SK-N-SH treated with all-trans-retinoic acid at 6 μM for 48 hours (cell line): Measurements from ENCODE around the gene CCND2.

Experiments
- ATAC-seq: fragments of 200-7000 bp; cut with Tn5 transposase; 3 replicates; pipeline ENCODE4 v1.9.1; 2020; ENCODE audit warnings: mild to moderate bottlenecking, moderate library complexity
- ARNTL ChIP-seq: fragments of 450-650 bp; formaldehyde crosslinking; IDR thresholded peaks from 2 replicates; pipeline ENCODE4 v1.5.0; 2020; ENCODE audit warnings: low read depth, mild to moderate bottlenecking, moderate library complexity, borderline replicate concordance
- BACH2 ChIP-seq: fragments of 250-450 bp; sonication (Bioruptor Pico); IDR thresholded peaks from 2 replicates; pipeline ENCODE4 v1.9.0; 2021; ENCODE audit warnings: mild to moderate bottlenecking, borderline replicate concordance
- CSDC2 ChIP-seq: fragments of 250-450 bp; sonication (Bioruptor Pico); IDR thresholded peaks from 2 replicates; pipeline ENCODE4 v1.5.0; 2020; ENCODE audit warnings: mild to moderate bottlenecking, moderate library complexity
- ESRRG ChIP-seq: fragments of 250-450 bp; sonication (Bioruptor Pico); IDR thresholded peaks from 2 replicates; pipeline ENCODE4 v1.6.1; 2021; ENCODE audit warnings: mild to moderate bottlenecking
- GLIS3 ChIP-seq: fragments of 250-450 bp; sonication (Bioruptor Pico); IDR thresholded peaks from 2 replicates; pipeline ENCODE4 v1.5.0; 2020; ENCODE audit warnings: mild to moderate bottlenecking, moderate library complexity
- OSR1 ChIP-seq: fragments of 250-450 bp; sonication (Bioruptor Pico); IDR thresholded peaks from 2 replicates; pipeline ENCODE4 v1.8.0; 2022; ENCODE audit warnings: moderate library complexity, mild to moderate bottlenecking, inconsistent platforms
- PPARA ChIP-seq: fragments of 250-450 bp; sonication (Bioruptor Pico); IDR thresholded peaks from 2 replicates; pipeline ENCODE4 v1.5.0; 2020; ENCODE audit warnings: mild to moderate bottlenecking, borderline replicate concordance
- RARB ChIP-seq: fragments of 250-450 bp; sonication (Bioruptor Pico); IDR thresholded peaks from 2 replicates; pipeline ENCODE4 v1.8.0; 2021; ENCODE audit warnings: mild to moderate bottlenecking, moderate library complexity
- TCF4 ChIP-seq: fragments of 250-450 bp; sonication (Bioruptor Pico); IDR thresholded peaks from 2 replicates; pipeline ENCODE4 v1.8.0; 2021; ENCODE audit warnings: mild to moderate bottlenecking, moderate library complexity, borderline replicate concordance
- TOX ChIP-seq: fragments of 250-450 bp; sonication (Bioruptor Pico); IDR thresholded peaks from 2 replicates; pipeline ENCODE4 v1.8.0; 2021; ENCODE audit warnings: mild to moderate bottlenecking, moderate library complexity, borderline replicate concordance
- ZC3H10 ChIP-seq: fragments of 250-450 bp; sonication (Bioruptor Pico); IDR thresholded peaks from 2 replicates; pipeline ENCODE4 v1.5.1; 2021; ENCODE audit warnings: mild to moderate bottlenecking, moderate library complexity
- ZFP3 ChIP-seq: fragments of 250-450 bp; sonication (Bioruptor Pico); IDR thresholded peaks from 2 replicates; pipeline ENCODE4 v1.5.0; 2020; ENCODE audit warnings: mild to moderate bottlenecking, moderate library complexity
- ZFP30 ChIP-seq: fragments of 450-650 bp; formaldehyde crosslinking; IDR thresholded peaks from 2 replicates; pipeline ENCODE4 v1.5.0; 2022; ENCODE audit warnings: mild to moderate bottlenecking, moderate library complexity
- ZNF565 ChIP-seq: fragments of 450-650 bp; formaldehyde crosslinking; conservative IDR thresholded peaks from 2 replicates; pipeline ENCODE4 v1.5.0; 2020; ENCODE audit warnings: low read depth, mild to moderate bottlenecking, moderate library complexity
- ZNF8 ChIP-seq: fragments of 450-650 bp; formaldehyde crosslinking; IDR thresholded peaks from 2 replicates; pipeline ENCODE4 v1.5.0; 2020; ENCODE audit warnings: mild to moderate bottlenecking, moderate library complexity
- TF ChIP-seq, protein P1 (sequence below): fragments of 250-450 bp; sonication (Bioruptor Pico); IDR thresholded peaks from 2 replicates; pipeline ENCODE4 v1.8.0; 2020; ENCODE audit warnings: mild to moderate bottlenecking, moderate library complexity, borderline replicate concordance
- TF ChIP-seq, protein P2 (sequence below): fragments of 250-450 bp; sonication (Bioruptor Pico); IDR thresholded peaks from 2 replicates; pipeline ENCODE4 v1.5.1; 2021; ENCODE audit warnings: mild to moderate bottlenecking, moderate library complexity
- TF ChIP-seq, protein P3 (sequence below): fragments of 250-450 bp; sonication (Bioruptor Pico); IDR thresholded peaks from 2 replicates; pipeline ENCODE4 v1.8.0; 2021; ENCODE audit warnings: low read depth, mild to moderate bottlenecking, moderate library complexity, borderline replicate concordance
- TF ChIP-seq, protein P4 (sequence below): fragments of 250-450 bp; sonication (Bioruptor Pico); IDR thresholded peaks from 2 replicates; pipeline ENCODE4 v1.5.0; 2020; ENCODE audit warnings: mild to moderate bottlenecking, moderate library complexity

Gene CCND2

DNA sequence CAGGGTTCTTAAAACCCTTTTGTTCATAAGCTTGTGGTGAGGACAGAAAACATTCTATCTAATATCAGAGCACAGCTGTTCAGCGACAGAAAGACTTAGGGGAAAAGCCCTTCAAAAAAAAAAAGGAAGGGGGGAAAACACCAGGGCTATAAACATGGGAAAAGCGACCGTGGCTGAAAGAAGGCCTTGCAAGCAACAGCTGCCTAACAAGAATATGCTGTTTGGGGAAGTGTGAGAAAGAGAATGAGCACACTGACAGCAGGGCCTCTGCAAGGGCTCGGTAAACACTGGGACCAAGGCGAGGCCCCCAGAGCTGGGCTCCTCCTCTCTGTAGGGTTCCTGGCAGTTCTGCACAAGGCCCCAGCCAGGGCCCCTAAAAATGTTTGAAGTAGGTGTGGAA, 27.4 kb upstream of the CCND2 start:
- no peak for ATAC-seq
- TF ChIP-seq BACH2 (CRISPR knock-in tag) = no peak
- TF ChIP-seq ESRRG = no peak
- no peak for TF ChIP-seq GLIS3 (CRISPR knock-in tag)
- TF ChIP-seq ZFP30 (CRISPR knock-in tag) = no peak
- no peak for TF ChIP-seq OSR1 (CRISPR knock-in tag)
- TF ChIP-seq, all 23 proteins: peak for 0

DNA sequence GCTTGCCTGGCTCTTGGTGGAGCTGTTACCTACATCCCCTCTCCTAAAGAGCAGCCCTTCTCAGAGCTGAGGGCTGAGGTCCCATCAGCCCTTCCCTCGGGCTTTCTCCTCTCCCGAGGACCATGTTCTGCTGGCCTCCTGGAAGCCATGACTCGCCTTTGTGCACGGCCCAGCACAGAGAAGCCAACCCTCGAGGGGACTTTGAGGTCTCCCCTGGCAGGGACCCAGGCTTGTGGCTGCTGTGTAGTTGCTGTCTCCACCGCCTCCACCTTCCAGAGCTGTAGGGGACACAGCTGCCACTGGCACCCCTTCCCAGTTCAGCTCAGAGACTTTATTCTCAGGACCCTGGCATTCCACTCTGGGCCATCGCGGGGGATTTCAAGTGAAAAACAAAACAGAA, 22.9 kb upstream of the CCND2 start:
- TF ChIP-seq, protein P1, sequence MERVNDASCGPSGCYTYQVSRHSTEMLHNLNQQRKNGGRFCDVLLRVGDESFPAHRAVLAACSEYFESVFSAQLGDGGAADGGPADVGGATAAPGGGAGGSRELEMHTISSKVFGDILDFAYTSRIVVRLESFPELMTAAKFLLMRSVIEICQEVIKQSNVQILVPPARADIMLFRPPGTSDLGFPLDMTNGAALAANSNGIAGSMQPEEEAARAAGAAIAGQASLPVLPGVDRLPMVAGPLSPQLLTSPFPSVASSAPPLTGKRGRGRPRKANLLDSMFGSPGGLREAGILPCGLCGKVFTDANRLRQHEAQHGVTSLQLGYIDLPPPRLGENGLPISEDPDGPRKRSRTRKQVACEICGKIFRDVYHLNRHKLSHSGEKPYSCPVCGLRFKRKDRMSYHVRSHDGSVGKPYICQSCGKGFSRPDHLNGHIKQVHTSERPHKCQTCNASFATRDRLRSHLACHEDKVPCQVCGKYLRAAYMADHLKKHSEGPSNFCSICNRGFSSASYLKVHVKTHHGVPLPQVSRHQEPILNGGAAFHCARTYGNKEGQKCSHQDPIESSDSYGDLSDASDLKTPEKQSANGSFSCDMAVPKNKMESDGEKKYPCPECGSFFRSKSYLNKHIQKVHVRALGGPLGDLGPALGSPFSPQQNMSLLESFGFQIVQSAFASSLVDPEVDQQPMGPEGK (CRISPR knock-in tag) = no peak
- TF ChIP-seq, protein P2, sequence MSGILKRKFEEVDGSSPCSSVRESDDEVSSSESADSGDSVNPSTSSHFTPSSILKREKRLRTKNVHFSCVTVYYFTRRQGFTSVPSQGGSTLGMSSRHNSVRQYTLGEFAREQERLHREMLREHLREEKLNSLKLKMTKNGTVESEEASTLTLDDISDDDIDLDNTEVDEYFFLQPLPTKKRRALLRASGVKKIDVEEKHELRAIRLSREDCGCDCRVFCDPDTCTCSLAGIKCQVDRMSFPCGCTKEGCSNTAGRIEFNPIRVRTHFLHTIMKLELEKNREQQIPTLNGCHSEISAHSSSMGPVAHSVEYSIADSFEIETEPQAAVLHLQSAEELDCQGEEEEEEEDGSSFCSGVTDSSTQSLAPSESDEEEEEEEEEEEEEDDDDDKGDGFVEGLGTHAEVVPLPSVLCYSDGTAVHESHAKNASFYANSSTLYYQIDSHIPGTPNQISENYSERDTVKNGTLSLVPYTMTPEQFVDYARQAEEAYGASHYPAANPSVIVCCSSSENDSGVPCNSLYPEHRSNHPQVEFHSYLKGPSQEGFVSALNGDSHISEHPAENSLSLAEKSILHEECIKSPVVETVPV = no peak
- TF ChIP-seq ZFP3 (CRISPR knock-in tag) (no peak), PPARA (CRISPR knock-in tag) (no peak), RARB (CRISPR knock-in tag) (no peak), TOX (CRISPR knock-in tag) (no peak), GLIS3 (CRISPR knock-in tag) (no peak), TCF4 (CRISPR knock-in tag) (no peak), CSDC2 (CRISPR knock-in tag) (no peak), OSR1 (CRISPR knock-in tag) (no peak), ZFP30 (CRISPR knock-in tag) (no peak), ESRRG (no peak), BACH2 (CRISPR knock-in tag) (no peak), ZNF8 (no peak), ARNTL (no peak)
- TF ChIP-seq, protein P3, sequence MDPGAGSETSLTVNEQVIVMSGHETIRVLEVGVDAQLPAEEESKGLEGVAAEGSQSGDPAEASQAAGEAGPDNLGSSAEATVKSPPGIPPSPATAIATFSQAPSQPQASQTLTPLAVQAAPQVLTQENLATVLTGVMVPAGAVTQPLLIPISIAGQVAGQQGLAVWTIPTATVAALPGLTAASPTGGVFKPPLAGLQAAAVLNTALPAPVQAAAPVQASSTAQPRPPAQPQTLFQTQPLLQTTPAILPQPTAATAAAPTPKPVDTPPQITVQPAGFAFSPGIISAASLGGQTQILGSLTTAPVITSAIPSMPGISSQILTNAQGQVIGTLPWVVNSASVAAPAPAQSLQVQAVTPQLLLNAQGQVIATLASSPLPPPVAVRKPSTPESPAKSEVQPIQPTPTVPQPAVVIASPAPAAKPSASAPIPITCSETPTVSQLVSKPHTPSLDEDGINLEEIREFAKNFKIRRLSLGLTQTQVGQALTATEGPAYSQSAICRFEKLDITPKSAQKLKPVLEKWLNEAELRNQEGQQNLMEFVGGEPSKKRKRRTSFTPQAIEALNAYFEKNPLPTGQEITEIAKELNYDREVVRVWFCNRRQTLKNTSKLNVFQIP (CRISPR knock-in tag) = no peak
- TF ChIP-seq, protein P4, sequence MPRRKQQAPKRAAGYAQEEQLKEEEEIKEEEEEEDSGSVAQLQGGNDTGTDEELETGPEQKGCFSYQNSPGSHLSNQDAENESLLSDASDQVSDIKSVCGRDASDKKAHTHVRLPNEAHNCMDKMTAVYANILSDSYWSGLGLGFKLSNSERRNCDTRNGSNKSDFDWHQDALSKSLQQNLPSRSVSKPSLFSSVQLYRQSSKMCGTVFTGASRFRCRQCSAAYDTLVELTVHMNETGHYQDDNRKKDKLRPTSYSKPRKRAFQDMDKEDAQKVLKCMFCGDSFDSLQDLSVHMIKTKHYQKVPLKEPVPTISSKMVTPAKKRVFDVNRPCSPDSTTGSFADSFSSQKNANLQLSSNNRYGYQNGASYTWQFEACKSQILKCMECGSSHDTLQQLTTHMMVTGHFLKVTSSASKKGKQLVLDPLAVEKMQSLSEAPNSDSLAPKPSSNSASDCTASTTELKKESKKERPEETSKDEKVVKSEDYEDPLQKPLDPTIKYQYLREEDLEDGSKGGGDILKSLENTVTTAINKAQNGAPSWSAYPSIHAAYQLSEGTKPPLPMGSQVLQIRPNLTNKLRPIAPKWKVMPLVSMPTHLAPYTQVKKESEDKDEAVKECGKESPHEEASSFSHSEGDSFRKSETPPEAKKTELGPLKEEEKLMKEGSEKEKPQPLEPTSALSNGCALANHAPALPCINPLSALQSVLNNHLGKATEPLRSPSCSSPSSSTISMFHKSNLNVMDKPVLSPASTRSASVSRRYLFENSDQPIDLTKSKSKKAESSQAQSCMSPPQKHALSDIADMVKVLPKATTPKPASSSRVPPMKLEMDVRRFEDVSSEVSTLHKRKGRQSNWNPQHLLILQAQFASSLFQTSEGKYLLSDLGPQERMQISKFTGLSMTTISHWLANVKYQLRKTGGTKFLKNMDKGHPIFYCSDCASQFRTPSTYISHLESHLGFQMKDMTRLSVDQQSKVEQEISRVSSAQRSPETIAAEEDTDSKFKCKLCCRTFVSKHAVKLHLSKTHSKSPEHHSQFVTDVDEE (CRISPR knock-in tag) = no peak
- no peak for ATAC-seq

DNA sequence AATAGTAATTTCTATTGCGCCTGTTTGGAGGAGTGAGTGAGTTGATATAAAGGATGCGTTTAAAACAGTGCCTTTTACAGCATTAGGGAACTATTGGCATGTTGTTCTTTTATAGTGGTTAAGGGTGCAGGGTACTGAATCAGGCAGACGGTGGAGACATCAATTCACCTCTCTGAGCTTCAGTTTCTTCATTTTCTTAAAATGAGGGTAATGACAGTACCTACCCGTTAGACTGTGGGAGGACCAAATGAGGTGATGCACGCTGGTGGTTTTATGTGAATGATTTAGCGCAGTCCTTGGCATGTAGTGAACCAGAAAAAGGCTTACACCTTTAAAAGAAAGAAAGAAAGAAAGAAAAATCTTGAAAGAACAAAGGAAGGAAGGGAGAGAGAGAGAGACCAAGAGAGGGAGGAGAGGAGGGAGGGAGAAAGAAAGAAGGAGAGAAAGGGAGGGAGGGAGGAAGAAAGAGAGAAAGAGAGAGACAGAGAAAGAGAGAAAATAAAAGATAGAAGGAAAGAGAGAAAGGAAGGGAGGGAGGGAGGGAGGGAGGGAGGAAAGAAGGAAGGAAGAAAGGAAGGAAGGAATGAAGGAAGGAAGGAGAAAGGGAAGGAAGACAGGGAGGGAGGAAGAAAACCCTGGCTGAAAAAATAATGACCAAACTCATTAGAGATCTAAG, 22.2 kb upstream of the CCND2 start:
- TF ChIP-seq ZNF565 (CRISPR knock-in tag) (no peak), BACH2 (CRISPR knock-in tag) (no peak), TCF4 (CRISPR knock-in tag) (no peak), ESRRG (no peak), GLIS3 (CRISPR knock-in tag) (no peak), ZFP30 (CRISPR knock-in tag) (no peak), OSR1 (CRISPR knock-in tag) (no peak), PPARA (CRISPR knock-in tag) (no peak), ZC3H10 (CRISPR knock-in tag) (no peak), ARNTL (no peak)
- TF ChIP-seq, protein P1 (CRISPR knock-in tag) = no peak
- TF ChIP-seq, protein P2 = no peak
- TF ChIP-seq, protein P3 (CRISPR knock-in tag) = no peak
- no peak for ATAC-seq
